Spleen (tissue), 11 donors: ENCODE measurements around the gene COL26A1. TPM values are rescaled to one million over a fixed set of nuclear protein-coding genes. Genes with fewer than 3 reads are reported as not detected.

ENCODE experiments used
- DNase-seq: peaks from one replicate; pipeline ENCODE4 v3.0.0-alpha.2; 2020
- H3K27ac ChIP-seq, 8 donors: fragments of 200-600 bp; sonication (generic) in 7 of 8; 1 replicate in 4 of 8; 2 replicates in 4 of 8; pipeline versions ENCODE4 v1.5.0 to v1.8.0; 2016 to 2021; ENCODE audit warnings: inconsistent platforms in 4 of 8, mild to moderate bottlenecking in 4 of 8, moderate library complexity in 1 of 8
- H3K27me3 ChIP-seq, 7 donors: fragments of 200-600 bp; sonication (generic) in 6 of 7; replicated peaks in 1 of 7; 1 replicate in 4 of 7; 2 replicates in 3 of 7; pipeline versions ENCODE4 v1.5.0 to v1.8.0; 2016 to 2021; ENCODE audit warnings: inconsistent platforms in 3 of 7, mild to moderate bottlenecking in 1 of 7
- H3K36me3 ChIP-seq, 6 donors: fragments of 200-600 bp; sonication (generic) in 5 of 6; 1 replicate in 4 of 6; 2 replicates in 2 of 6; pipeline versions ENCODE4 v1.5.0 to v1.8.0; 2016 to 2021; ENCODE audit warnings: inconsistent platforms in 2 of 6
- H3K4me1 ChIP-seq, 6 donors: fragments of 200-600 bp; sonication (generic) in 5 of 6; 1 replicate in 3 of 6; 2 replicates in 3 of 6; pipeline versions ENCODE4 v1.5.0 to v1.8.0; 2016 to 2021; ENCODE audit warnings: inconsistent platforms in 3 of 6
- H3K4me3 ChIP-seq, 8 donors: fragments of 200-600 bp; sonication (generic) in 7 of 8; 1 replicate in 4 of 8; 2 replicates in 4 of 8; pipeline versions ENCODE4 v1.5.0 to v1.8.0; 2016 to 2021; ENCODE audit warnings: inconsistent platforms in 4 of 8, mild to moderate bottlenecking in 4 of 8, moderate library complexity in 2 of 8
- H3K9me3 ChIP-seq, 8 donors: fragments of 200-600 bp; sonication (generic) in 7 of 8; 1 replicate in 4 of 8; 2 replicates in 4 of 8; pipeline versions ENCODE4 v1.5.0 to v1.8.0; 2016 to 2021; ENCODE audit warnings: inconsistent platforms in 4 of 8
- POLR2A ChIP-seq, 3 donors: fragments of 450-650 bp; IDR thresholded peaks; one replicate each; pipeline ENCODE4 v1.5.1; 2017; ENCODE audit warnings: antibody characterized with exemption in 3 of 3, mild to moderate bottlenecking in 1 of 3
- POLR2AphosphoS5 ChIP-seq, 3 donors: sonication (generic); formaldehyde crosslinking; IDR thresholded peaks; one replicate each; pipeline ENCODE4 v1.5.1; 2017; ENCODE audit warnings: antibody characterized with exemption in 3 of 3
- WGBS, 5 donors: extraction: QIAGEN DNeasy Blood & Tissue Kit in 3 of 5; methylation state at CpG; one replicate each; pipeline versions ENCODE4 v1.1.5 to v1.1.7; 2013 to 2018; 5-methylcytosine and 5-hydroxymethylcytosine counted together
- intact Hi-C: fragments of 100-400 bp; cut with DNase I; formaldehyde crosslinking; loops from one replicate; pipeline ENCODE4 v1.15.0; 2023; ENCODE audit warnings: low total_unique reads
- polyA plus RNA-seq, 3 donors: library from polyadenylated mRNA; stranded (reverse); fragments of 200-250 nt; gene quantifications; one replicate each; pipeline ENCODE4 v1.2.1, GENCODE V29; 2013
- total RNA-seq, 7 donors: library from RNA; depleted of rRNA in 3 of 7; stranded (reverse); fragments of >200 nt in 3 of 7; fragmentation: NEBNext Ultra II Directional in 4 of 7; extraction: Animal tissue kit (Norgen Biotek cat#: 25700) in 4 of 7; gene quantifications; one replicate each; pipeline versions ENCODE4 v1.1.0 to v1.2.1, GENCODE V29; 2016 to 2021
- TF ChIP-seq, protein P1 (sequence below), 11 experiments: fragments of 200-600 bp in 7 of 11; fragments of 450-650 bp in 4 of 11; sonication (generic) in 4 of 11; IDR thresholded peaks in 8 of 11; conservative IDR thresholded peaks in 3 of 11; 1 replicate in 7 of 11; 2 replicates in 4 of 11; pipeline versions ENCODE4 v1.4.0 to v1.8.0; 2016 to 2021; ENCODE audit warnings: antibody characterized with exemption in 11 of 11, inconsistent platforms in 4 of 11, mild to moderate bottlenecking in 1 of 11
- donor health status: healthy with polysubstance abuse.
- donor health status: DM: no; HTN: no; CAD: no; lungs with moderate emphysema.
- donor health status: DM: no; HTN: no; CAD: no.
- donor health status: Bipolar disorder and iron deficiency.
- donor health status: healthy.
- donor health status: DM: no; HTN: no; CAD: no.
- donor health status: DM: yes; HTN: yes; CAD: no.

Gene COL26A1
- total and polyA plus RNA-seq, 10 donors: 0.15 to 0.32 (median 0.22) TPM; not detected in 4

- Histone ChIP-seq H3K9me3 (no peaks in the 10 kb centered on the region), H3K36me3 (no peaks in the 10 kb centered on the region), H3K4me3 (no peak overlapping the region), H3K27me3 (peaks cover 3 to 69% (median 33%) of the 10 kb centered on the region in 7 donors), H3K4me1 (peaks cover 8 to 35% (median 20%) of the 10 kb centered on the region in 6 donors), H3K27ac (no peak overlapping the region)
- no peak for TF ChIP-seq POLR2A (IDR thresholded peaks at IDR 0.05)
- no peak for TF ChIP-seq POLR2AphosphoS5 (IDR thresholded peaks at IDR 0.05)
- TF ChIP-seq, protein P1, sequence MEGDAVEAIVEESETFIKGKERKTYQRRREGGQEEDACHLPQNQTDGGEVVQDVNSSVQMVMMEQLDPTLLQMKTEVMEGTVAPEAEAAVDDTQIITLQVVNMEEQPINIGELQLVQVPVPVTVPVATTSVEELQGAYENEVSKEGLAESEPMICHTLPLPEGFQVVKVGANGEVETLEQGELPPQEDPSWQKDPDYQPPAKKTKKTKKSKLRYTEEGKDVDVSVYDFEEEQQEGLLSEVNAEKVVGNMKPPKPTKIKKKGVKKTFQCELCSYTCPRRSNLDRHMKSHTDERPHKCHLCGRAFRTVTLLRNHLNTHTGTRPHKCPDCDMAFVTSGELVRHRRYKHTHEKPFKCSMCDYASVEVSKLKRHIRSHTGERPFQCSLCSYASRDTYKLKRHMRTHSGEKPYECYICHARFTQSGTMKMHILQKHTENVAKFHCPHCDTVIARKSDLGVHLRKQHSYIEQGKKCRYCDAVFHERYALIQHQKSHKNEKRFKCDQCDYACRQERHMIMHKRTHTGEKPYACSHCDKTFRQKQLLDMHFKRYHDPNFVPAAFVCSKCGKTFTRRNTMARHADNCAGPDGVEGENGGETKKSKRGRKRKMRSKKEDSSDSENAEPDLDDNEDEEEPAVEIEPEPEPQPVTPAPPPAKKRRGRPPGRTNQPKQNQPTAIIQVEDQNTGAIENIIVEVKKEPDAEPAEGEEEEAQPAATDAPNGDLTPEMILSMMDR (IDR thresholded peaks at IDR 0.05 in 8 of 11, conservative IDR thresholded peaks at IDR 0.05 in 3 of 11): no peak
- no peak for DNase-seq
- WGBS, 5 donors: 87 to 100% (median 96%) methylated on average over 2 of the region's 2 CpGs
- intact Hi-C loops: no loop called here
Observed at GRCh38 chr7:101365956-101366355, 3.3 kb downstream of the COL26A1 start.

- TF ChIP-seq POLR2A (IDR thresholded peaks at IDR 0.05): no peak
- no peak for TF ChIP-seq POLR2AphosphoS5 (IDR thresholded peaks at IDR 0.05)
- TF ChIP-seq, protein P1 (IDR thresholded peaks at IDR 0.05 in 8 of 11, conservative IDR thresholded peaks at IDR 0.05 in 3 of 11): no peak
- Histone ChIP-seq H3K4me3 (no peak overlapping the region), H3K27me3 (peaks cover 3 to 67% (median 24%) of the 10 kb centered on the region in 7 donors), H3K9me3 (no peaks in the 10 kb centered on the region), H3K36me3 (no peaks in the 10 kb centered on the region), H3K27ac (no peak overlapping the region), H3K4me1 (peaks cover 6 to 33% (median 17%) of the 10 kb centered on the region in 6 donors)
- DNase-seq: no peak
- WGBS, 5 donors: 27 to 90% (median 63%) methylated on average over 1 of the region's 1 CpG
- intact Hi-C loops: no loop called here
Observed at GRCh38 chr7:101367676-101368075, 5.0 kb downstream of the COL26A1 start.

GRCh38 chr7:101368422-101369165, 5.9 kb downstream of the COL26A1 start:
- no peaks in the 10 kb centered on the region for H3K9me3 ChIP-seq
- intact Hi-C loops: no loop called here
- no peak overlapping the region for H3K27ac ChIP-seq
- H3K4me3 ChIP-seq: no peak overlapping the region
- TF ChIP-seq, protein P1 (IDR thresholded peaks at IDR 0.05 in 8 of 11, conservative IDR thresholded peaks at IDR 0.05 in 3 of 11): no peak
- no peak for TF ChIP-seq POLR2AphosphoS5 (IDR thresholded peaks at IDR 0.05)
- TF ChIP-seq POLR2A (IDR thresholded peaks at IDR 0.05): no peak
- H3K27me3 ChIP-seq: peaks cover 0 to 59% (median 17%) of the 10 kb centered on the region in 7 donors
- peaks cover 2 to 24% (median 7%) of the 10 kb centered on the region in 6 donors for H3K4me1 ChIP-seq
- 64 to 90% (median 79%) methylated on average over 8 of the region's 8 CpGs for WGBS, 5 donors
- no peaks in the 10 kb centered on the region for H3K36me3 ChIP-seq
- DNase-seq: no peak

DNA sequence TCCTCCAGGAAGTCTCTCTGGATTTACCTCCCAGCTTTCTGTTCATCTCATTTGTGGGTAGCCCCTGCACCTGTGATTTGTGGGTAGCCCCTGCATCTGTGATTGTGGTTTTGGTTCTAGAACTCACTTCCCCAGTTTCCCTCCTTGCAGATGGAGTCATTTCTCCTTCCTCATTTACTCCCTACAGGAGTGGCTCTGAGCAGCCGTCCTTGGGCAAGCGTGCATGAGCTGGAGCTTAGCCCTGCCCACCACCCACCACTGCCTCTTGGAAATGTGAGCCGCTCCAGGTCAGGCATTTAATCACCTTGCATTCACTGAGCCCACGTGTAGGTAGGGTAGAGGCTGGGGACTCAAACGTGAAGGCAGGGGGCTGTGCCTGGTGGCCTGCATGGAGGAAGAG, 8.2 kb downstream of the COL26A1 start:
- no peak overlapping the region for H3K27ac ChIP-seq
- no peak overlapping the region for H3K4me3 ChIP-seq
- intact Hi-C loops: no loop called here
- no peaks in the 10 kb centered on the region for H3K9me3 ChIP-seq
- no peaks in the 10 kb centered on the region for H3K36me3 ChIP-seq
- DNase-seq: no peak
- WGBS, 5 donors: 16 to 32% (median 25%) methylated on average over 4 to 5 of the region's 5 CpGs
- peaks cover 0 to 41% (median 0%) of the 10 kb centered on the region in 7 donors for H3K27me3 ChIP-seq
- TF ChIP-seq, protein P1 (IDR thresholded peaks at IDR 0.05 in 8 of 11, conservative IDR thresholded peaks at IDR 0.05 in 3 of 11): no peak
- TF ChIP-seq POLR2AphosphoS5 (IDR thresholded peaks at IDR 0.05) (no peak), POLR2A (IDR thresholded peaks at IDR 0.05) (no peak)
- peaks cover 0 to 14% (median 0%) of the 10 kb centered on the region in 6 donors for H3K4me1 ChIP-seq
